Natural killer cell (primary cell): ENCODE results near the gene TGFBI. TPM values are rescaled to one million over a fixed set of nuclear protein-coding genes. Genes with fewer than 3 reads are reported as not detected.

Source experiments
- ATAC-seq, 3 donors: fragments of 150-1000 bp in 2 of 3; fragments of 200-7000 bp in 1 of 3; cut with Tn5 transposase; 1 replicate in 1 of 3; 2 replicates in 2 of 3; pipeline ENCODE4 v1.10.0; 2021; ENCODE audit warnings: mild to moderate bottlenecking in 2 of 3, moderate library complexity in 2 of 3
- DNase-seq, 2 donors: peaks; one replicate each; pipeline versions ENCODE4 v3.0.0 to v3.0.0-alpha.2; 2013 to 2021; ENCODE audit warnings: mixed read lengths in 1 of 2
- H3K27ac ChIP-seq: one replicate; pipeline ENCODE4 v1.5.1; 2013; ENCODE audit warnings: mild to moderate bottlenecking, low read length
- H3K27me3 ChIP-seq: one replicate; pipeline ENCODE4 v1.6.1; 2013; ENCODE audit warnings: low read length; ENCODE audit not compliant: control insufficient read depth, insufficient read depth
- H3K36me3 ChIP-seq: one replicate; pipeline ENCODE4 v1.6.1; 2013; ENCODE audit warnings: low read length; ENCODE audit not compliant: control insufficient read depth, insufficient read depth
- H3K4me1 ChIP-seq: one replicate; pipeline ENCODE4 v1.6.1; 2013; ENCODE audit warnings: low read length; ENCODE audit not compliant: control insufficient read depth, insufficient read depth
- H3K4me3 ChIP-seq: one replicate; pipeline ENCODE4 v1.5.1; 2013; ENCODE audit warnings: low read length
- H3K9me3 ChIP-seq: one replicate; pipeline ENCODE4 v1.6.1; 2013; ENCODE audit warnings: low read length; ENCODE audit not compliant: control insufficient read depth, insufficient read depth
- H3K27ac Mint-ChIP-seq, 2 donors: one replicate each; pipeline ENCODE4 v1.8.0; 2022; ENCODE audit warnings: mild to moderate bottlenecking in 2 of 2, mixed read lengths in 2 of 2, moderate library complexity in 1 of 2
- H3K27me3 Mint-ChIP-seq, 2 donors: one replicate each; pipeline ENCODE4 v1.8.0; 2022; ENCODE audit warnings: low read depth in 2 of 2, mixed read lengths in 2 of 2
- H3K36me3 Mint-ChIP-seq: one replicate; pipeline ENCODE4 v1.8.0; 2022; ENCODE audit warnings: mixed read lengths
- H3K4me1 Mint-ChIP-seq, 2 donors: one replicate each; pipeline ENCODE4 v1.8.0; 2022; ENCODE audit warnings: mixed read lengths in 2 of 2
- H3K4me3 Mint-ChIP-seq: one replicate; pipeline ENCODE4 v1.8.0; 2022; ENCODE audit warnings: mild to moderate bottlenecking, moderate library complexity, mixed read lengths
- H3K9me3 Mint-ChIP-seq, 2 donors: one replicate each; pipeline ENCODE4 v1.8.0; 2022; ENCODE audit warnings: mixed read lengths in 2 of 2
- CTCF ChIP-seq: fragments of 200-600 bp; IDR thresholded peaks from one replicate; pipeline ENCODE4 v1.8.0; 2022; ENCODE audit warnings: antibody characterized with exemption
- WGBS: methylation state at CpG from one replicate; pipeline ENCODE4 v1.1.7; 2013; ENCODE audit warnings: missing lambda C conversion rate; ENCODE audit not compliant: insufficient coverage; 5-methylcytosine and 5-hydroxymethylcytosine counted together
- intact Hi-C: fragments of 100-400 bp; cut with micrococcal nuclease; formaldehyde crosslinking; loops from one replicate; pipeline ENCODE4 v1.14.2; 2022
- total RNA-seq, 4 donors: library from RNA; stranded (reverse); fragments of 120-200 nt in 1 of 4; gene quantifications; one replicate each; pipeline versions ENCODE4 v1.2.3 to v1.2.4, GENCODE V29; 2013 to 2022

Gene TGFBI
- total RNA-seq, 3 donors from 2014 or later (not counting 1 experiment from before 2014, with no cell fraction given): 6.7 to 19.6 (median 18.5) TPM

DNA sequence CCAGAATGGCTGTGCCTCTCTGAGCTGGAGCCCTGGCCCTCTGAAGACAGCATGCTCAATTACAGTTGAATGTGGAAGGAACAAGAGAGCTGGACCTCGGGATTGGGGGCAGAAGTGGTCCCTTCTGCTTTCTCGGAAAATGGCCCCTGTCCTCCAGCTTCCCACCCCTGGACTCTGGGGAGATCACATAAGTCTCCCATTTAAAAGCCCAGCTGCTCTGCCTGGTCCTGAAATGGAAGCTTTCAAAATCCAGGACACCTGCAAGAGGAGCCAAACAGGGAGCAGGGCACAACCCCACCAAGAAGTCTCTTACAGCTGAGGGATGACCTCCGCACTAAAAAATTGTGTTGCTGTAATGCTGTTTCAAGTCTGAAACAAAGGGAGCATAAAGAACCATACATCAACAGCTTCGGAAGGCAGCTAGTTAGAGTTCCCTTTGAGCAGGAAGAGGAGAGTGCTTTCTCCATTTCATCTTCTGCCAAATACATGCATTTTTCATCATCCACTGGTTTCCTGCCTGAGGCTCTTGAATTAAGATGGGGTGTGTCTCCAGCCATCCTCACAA lies 48.2 kb downstream of the TGFBI start:
- no peak for TF ChIP-seq CTCF
- peaks cover 22 to 39% of the 10 kb centered on the region in 2 donors for H3K27me3 Mint-ChIP-seq
- Histone ChIP-seq H3K4me3 (no peak overlapping the region), H3K9me3 (no peaks in the 10 kb centered on the region), H3K4me1 (peaks cover 16% of the 10 kb centered on the region), H3K27me3 (peaks cover 7% of the 10 kb centered on the region), H3K36me3 (no peaks in the 10 kb centered on the region), H3K27ac (no peak overlapping the region)
- peaks cover 0 to 12% of the 10 kb centered on the region in 2 donors for H3K4me1 Mint-ChIP-seq
- no peak for DNase-seq
- WGBS: 93% methylated on average over 4 of the region's 4 CpGs
- no peaks in the 10 kb centered on the region for H3K9me3 Mint-ChIP-seq
- no peaks in the 10 kb centered on the region for H3K36me3 Mint-ChIP-seq
- no peak overlapping the region for H3K4me3 Mint-ChIP-seq
- H3K27ac Mint-ChIP-seq: no peak overlapping the region
- intact Hi-C loops: no loop called here
- no peak for ATAC-seq

DNA sequence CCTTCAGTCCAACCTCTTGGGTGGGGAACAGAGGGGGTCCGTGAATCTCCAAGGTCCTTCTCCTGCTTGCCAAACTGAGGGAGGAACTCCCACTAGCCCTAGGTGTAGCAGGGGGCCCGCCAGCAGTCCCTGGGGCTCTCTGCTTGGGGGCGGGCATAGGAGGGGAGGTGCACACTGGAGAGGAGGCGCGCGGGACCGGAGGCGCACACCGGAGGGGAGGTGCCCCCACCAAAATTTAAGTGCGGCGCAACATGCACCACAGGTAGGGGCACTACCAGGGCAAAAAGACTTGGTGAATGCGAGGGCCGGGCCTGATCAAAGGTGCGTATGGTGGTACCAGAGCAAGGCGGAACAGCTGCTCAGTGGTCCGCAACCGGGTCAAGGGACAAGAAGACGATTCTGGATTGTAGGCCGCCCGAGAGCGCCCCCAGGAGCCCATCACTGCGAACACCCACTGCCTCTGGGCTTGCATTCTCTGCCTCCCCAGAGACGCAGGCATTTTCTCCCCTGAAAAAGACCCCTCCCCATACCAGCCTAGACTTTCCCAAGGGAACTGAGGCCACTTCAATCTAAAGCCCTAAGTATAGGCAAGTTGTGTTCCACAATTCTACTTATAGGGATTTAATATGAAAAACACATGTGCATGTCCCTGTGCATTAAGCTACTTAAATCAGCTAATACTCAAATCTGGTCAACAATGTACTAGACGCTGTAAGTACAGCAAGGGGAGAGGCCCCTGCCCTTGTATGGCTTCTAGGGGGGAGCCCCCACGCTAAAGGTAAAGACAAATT lies 50.6 kb downstream of the TGFBI start:
- TF ChIP-seq CTCF: no peak
- Mint-ChIP-seq H3K4me3 (peak overlapping the region; percentile 67), H3K9me3 (no peaks in the 10 kb centered on the region), H3K4me1 (peaks cover 0 to 12% of the 10 kb centered on the region in 2 donors), H3K27me3 (peaks cover 22 to 39% of the 10 kb centered on the region in 2 donors), H3K36me3 (no peaks in the 10 kb centered on the region), H3K27ac (no peak overlapping the region)
- intact Hi-C loops: no loop called here
- Histone ChIP-seq H3K4me3 (no peak overlapping the region), H3K4me1 (peaks cover 16% of the 10 kb centered on the region), H3K36me3 (no peaks in the 10 kb centered on the region), H3K27me3 (peaks cover 7% of the 10 kb centered on the region), H3K9me3 (no peaks in the 10 kb centered on the region), H3K27ac (no peak overlapping the region)
- 38% methylated on average over 25 of the region's 25 CpGs for WGBS
- ATAC-seq (no peak), DNase-seq (no peak)

GRCh38 chr5:136080113-136080482 lies 51.3 kb downstream of the TGFBI start:
- Histone ChIP-seq H3K4me3 (peak overlapping the region; percentile 2), H3K27ac (no peak overlapping the region), H3K27me3 (peaks cover 7% of the 10 kb centered on the region), H3K9me3 (no peaks in the 10 kb centered on the region), H3K36me3 (no peaks in the 10 kb centered on the region), H3K4me1 (peaks cover 16% of the 10 kb centered on the region)
- Mint-ChIP-seq H3K9me3 (no peaks in the 10 kb centered on the region), H3K36me3 (no peaks in the 10 kb centered on the region), H3K4me3 (peak overlapping the region; percentile 67), H3K27ac (peak overlapping the region in 1 of 2 donors; percentile 59), H3K4me1 (peaks cover 0 to 12% of the 10 kb centered on the region in 2 donors), H3K27me3 (peaks cover 27 to 39% of the 10 kb centered on the region in 2 donors)
- TF ChIP-seq CTCF: no peak
- DNase-seq: no peak
- 48% methylated on average over 13 of the region's 13 CpGs for WGBS
- intact Hi-C loops: loop anchor here (10.0 kb wide), 1 partner anchor 105 kb away; no protein-coding TSS in a partner anchor
- ATAC-seq: peak in 2 of 3 donors; percentile 19 to 24
